HG02840 (cell line): Measurements from ENCODE around the gene RPS21.
"Not testable (repeated sequence)": the region's sequence is repeated elsewhere in the genome, so short reads cannot be mapped to it uniquely, and the experiment has no call there.

Experiments
- ATAC-seq: cut with Tn5 transposase; IDR thresholded peaks from one replicate; pipeline ENCODE4 v1.9.1; 2021; ENCODE audit warnings: mild to moderate bottlenecking, moderate library complexity, moderate number of reproducible peaks; ENCODE audit not compliant: unreplicated experiment, low FRiP score

Gene RPS21

DNA sequence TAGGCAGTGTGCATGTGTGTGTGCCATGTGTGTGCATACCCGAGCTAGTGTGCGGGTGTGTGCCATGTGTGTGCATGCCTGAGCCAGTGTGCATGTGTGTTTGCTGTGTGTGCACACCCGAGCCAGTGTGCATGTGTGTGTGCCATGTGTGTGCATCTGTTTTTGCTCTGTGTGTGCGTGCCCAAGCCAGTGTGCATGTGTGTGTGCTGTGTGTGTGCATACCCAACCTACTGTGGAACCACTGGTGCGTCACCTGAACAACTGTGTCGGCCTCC lies 34.8 kb downstream of the RPS21 start:
- ATAC-seq = no peak

DNA sequence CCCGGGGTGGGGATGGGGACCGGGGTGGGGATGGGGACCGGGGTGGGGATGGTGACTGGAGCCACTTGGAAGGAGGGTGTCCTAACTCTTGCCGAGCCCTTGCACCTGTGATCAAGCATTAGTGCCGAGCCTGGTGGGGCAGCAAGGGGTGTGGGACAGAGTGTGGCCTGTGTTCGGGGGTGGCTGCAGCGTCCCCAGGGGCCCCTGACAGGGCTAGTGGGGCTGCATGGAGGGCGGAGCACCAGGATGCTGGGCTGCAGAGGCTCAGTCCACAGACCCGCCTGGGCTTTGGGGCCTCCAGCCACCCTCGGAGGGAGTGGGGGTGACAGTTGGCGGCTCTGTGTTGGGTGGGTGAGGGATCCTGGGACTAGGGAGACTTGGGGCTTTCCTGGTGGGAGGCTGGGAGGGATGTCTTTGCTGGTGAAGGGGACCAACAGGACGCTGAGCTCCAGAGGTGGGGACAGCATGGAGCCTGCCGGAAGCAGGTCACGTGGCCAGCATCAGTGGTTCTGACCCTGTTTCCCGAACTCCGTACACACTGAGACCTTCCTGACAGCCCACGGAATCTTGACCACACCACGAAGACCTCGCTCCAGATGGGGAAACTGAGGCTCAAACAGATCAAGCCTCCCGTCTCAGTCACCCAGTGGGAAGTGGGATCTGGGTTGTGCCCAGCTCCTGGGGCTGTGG lies 35.9 kb downstream of the RPS21 start:
- ATAC-seq = no peak

DNA sequence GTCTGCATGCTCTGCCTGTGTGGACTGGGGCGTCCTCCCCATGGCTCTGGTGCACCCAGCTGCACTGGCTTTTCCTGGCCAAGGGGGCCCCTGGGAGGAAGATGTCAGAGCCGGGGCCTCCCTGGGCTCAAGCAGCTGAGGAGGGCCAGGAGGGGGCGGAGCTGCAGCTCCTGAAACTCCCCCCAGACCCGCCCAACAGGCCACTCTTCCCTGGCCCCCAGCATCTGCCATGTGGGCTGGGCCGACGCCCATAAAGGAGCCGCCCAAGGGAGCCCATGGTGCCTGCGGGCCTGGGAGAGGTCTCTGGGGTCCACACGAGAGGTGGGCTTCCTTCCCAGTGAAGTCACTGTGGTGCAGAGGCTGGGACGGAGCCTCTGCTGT lies 36.4 kb downstream of the RPS21 start:
- no peak for ATAC-seq

DNA sequence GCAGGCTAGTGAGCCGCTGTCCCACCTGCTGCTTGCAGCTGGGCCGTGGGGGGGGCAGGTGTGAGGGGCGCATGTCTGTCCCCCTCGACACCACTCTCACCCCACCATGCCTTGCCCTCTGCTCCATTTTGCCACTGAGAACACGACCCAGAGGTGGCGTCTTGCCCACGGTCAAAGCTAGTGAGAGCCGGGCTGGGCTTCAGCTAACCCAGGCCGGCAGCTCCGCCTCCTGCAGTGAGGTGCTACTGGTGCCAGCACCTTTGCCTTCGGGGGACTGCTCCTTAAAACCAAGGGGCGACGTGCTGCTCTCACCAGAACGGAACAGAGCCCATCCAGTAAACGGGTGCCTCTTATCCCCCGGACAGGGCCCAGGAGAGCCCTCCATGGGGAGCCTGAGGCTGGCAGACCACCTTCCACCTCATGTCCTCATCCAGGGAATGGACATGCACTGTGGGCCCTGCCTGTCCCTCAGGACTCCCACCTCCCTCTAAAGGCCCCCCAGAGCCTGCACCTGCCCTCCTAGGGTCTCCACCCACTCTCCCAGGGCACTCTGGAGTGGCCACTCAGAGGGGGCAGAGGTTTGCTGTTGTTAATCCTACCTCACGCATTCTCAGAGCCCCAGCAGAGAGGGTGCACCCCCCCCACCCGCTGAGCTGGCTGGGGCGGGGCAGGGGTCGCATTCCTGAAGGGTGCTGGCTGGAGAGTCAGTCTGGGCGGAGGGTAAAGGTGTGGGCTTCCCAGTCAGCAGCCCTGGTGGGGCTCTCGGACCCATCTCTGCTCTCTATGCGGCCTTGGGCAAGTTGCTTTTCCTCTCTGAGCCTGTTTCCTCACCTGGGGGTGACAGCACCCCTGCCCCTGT lies 37.6 kb downstream of the RPS21 start:
- no peak for ATAC-seq

DNA sequence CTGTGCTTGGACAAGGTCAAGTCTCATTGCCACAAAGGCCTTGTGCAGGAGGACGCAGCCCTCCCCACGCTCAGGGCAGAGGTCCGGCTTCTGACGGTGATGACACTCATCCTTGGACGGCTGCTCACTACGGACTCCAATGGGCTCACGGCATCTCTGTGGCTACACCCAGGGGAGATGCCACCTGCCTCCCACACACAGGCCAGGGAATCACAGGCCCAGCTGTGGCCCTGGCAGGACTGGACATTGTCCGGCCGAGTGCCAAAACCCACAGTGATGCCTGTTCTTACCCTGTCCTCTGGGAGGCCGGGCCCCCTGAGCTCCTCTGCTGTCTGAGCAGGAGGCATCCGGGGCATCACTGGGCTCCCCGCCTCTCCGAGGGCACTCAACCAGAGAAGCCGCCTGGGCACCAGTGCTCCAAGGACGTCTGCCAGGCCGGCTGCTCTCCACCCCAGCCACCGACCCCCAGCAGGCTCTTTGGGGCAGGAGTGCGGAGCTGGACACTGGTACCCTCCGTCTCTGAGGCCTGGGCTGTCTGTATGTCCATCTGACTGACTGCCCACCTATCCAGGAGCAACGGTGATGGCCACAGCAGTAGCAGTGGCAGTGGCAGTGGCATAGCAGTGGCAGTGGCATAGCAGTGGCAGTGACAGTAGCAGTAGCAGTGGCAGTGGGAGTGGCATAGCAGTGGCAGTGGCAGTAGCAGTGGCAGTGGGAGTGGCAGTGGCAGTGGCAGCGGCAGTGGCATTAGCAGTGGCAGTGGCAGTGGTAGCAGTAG lies 38.6 kb downstream of the RPS21 start:
- no peak for ATAC-seq

DNA sequence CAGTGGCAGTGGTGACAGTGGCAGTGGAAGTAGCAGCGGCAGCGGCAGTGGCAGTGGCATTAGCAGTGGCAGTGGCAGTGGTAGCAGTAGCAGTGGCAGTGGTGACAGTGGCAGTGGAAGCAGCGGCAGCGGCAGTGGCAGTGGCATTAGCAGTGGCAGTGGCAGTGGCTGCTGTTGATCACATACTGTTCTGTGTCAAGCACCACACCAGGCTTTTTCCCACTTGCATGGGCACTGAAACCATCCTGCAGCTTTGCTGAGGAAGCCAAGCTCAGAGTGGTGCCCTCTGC lies 39.1 kb downstream of the RPS21 start:
- not testable (repeated sequence) for ATAC-seq

DNA sequence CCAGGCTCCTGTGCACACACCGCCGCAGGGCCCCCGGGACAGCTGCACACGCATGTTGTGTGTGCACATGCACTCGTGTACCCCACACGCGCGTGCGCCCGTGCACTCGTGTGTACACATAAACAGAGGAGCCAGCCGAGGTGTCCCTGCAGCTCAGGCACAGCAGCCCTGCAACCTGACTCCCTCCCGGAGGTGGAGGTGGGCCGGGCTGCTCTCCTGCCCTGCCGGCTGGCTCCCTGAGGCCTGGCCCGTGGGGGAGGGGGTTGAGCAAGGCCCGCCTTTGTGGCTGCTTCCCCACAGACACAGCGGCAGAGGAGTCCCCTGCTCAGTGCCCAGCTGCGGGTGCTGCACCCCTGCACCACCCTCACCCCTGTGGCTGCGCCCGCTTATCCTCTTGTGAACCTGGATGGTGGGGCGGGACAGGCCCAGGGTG lies 39.8 kb downstream of the RPS21 start:
- ATAC-seq = no peak

DNA sequence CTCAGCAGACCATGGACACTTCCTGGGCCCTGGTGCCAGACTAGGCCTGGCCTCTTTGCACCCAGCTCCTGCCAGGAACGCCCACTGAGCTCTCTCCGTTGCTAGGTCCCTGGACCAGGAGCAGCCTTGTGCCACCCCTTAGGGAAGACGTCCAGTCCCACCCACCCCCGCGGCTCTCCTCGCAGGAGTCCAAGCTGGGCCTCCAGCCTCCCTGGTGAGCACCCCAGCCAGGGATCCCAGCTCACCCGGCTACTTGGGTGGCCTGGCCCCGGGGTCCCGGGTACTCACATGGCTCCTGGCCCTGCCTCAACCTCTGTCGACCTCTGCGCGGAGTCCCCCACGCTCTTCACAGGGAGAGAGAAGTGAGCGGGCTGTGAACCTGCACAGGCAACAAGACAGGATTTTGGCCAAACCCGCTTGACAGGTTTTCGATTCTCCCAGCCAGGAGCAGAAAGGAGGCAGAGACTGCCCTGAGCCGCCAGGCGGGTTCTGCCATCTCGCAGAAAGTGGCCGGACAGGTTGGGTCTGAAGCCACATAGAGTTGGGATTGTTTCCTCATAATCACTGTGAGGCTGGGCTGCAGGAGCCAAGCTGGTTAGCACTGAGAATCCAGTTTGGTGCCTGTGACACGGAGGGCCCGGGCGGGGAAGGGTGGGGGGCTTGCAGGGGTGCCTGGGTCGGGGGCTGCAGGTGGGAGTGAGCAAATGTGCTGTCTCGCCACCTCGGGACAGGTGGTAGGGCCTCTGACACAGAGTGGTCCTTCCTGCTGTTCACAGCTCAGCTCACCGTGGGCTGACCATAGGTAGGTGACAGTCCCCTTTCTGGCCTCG lies 40.5 kb downstream of the RPS21 start, which contains the start of gene RBBP8NL:
TSS of gene RBBP8NL (minus strand) at position 368 of the 830 bp plus-strand sequence. CDS start 7,892 bp downstream, outside the sequence.
- no peak for ATAC-seq

DNA sequence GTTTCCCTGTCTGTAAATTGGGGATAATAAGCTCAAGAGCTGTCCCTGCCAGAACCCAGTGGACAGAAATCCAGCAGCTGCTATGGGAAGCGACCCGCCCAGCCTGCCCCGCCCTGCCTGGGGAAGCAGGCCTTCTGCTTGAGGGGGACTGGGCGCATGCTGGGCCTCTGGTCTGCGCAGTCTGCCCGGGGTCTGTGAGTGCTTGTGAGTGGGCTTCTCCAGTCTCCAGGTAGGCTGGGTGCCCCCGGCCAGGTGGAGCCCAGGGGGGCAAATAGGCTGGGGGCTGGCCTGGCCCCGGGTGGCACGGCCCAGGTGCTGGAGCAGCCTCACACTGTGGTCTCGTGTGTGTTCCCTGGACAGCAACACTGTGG lies 41.1 kb downstream of the RPS21 start:
- ATAC-seq = no peak

DNA sequence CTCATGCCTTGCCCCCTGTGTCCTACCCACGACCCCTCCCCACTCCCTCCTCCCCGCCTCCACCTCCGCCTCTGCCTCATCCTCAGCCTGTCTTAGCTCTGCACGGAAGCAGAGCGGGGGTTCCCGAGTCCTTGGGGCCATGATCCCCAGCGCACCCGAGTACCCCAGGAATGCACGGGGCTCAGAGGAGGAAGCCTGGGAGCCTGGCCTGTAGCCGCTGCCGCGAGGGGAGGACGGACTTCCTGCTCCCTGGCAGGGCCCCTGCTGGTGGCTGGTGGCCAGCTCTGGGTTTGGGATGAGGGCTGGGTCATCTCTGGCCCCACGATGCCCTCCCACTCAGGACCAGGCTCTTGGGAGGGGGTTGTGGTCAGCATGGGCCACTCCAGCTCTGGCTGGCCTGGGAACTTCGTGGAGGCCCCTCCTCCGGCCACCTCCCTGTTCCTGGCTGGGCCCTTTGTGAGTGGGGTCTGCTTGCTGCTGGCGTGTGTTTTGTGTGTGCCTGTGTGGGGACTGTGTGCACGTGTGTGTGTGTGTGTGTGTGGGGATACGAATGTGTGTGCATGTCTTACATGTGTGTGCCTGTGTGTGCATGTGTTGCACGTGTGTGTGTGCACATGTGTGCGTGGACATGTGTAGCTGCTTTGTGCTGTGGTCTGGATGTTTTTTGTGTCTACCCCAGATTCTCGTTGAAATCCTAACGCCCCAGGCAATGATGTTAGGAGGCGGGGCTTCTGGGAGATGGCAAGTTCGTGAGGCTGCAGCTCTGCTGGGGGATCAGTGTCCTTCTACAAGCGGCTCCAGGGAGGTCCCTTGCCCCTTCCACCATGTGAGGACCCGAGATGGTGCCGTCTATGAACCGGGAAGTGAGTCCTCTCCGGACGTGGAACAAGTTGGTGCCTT lies 41.7 kb downstream of the RPS21 start:
- ATAC-seq = no peak

DNA sequence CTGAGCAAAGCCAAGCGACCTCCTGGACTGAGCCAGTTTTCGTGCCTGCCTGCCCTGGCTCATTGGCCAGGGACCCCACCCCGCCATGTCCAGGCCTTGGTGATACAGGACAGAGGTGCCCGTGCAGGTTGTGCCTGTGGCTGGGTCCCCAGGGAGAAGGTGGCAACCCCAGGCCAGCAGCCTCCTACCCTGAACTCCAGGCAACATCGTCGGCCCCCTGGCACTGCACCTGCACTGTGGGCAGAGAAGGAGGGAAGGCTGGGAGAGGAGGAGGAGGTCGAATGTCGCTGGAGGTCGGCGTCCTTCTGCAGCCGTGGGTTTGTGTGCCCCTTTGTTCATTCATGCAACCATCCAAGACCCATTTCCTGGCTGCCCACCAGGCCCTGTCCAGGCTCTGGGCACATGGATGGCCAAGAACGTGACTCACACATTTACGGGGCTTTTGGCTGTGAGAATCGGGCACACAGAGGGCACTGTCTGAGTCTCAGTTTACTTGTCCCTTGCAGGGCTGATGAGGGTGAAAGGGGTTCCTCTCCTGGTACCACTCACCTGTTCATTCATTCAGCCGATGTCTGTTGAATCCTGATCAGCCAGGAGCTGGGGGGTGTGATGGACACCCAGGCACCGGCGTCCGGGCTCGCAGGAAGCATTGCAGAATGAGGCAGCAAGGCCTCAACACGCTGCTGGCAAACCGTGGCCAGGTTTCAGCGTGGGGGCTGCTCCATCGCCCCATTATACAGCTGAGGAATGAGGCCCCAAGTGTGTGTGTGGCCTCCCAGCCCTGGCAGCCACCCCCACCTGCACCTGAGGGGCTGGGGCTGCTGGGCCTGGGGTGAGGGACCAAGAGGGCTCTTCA lies 42.8 kb downstream of the RPS21 start:
- ATAC-seq = no peak

DNA sequence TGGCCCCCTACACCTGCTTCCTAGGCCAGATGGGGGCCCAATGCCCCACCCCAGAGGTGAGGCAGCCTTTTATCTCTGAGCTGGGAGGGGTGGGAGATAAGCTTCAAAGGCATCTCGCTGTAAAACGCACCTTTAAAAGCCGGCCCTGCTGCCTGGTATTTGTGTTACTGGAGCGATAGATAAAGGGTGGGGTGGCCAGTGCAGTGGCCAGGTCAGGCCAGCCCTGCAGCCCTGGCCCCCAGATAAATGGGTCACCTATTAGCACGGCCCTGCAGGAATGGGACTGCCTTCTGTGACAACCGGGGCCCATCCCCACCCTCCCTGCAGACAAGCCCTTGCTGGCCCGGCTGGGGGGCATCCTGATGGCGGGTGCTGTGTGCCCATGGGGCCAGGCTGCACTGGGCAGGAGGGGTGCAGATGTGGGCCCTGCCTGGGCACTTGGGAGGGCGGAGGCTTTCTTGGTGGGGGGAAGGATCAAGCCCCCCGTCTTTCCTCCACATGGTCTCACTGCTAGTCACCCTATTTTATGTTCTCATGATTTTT lies 43.5 kb downstream of the RPS21 start:
- ATAC-seq = no peak

DNA sequence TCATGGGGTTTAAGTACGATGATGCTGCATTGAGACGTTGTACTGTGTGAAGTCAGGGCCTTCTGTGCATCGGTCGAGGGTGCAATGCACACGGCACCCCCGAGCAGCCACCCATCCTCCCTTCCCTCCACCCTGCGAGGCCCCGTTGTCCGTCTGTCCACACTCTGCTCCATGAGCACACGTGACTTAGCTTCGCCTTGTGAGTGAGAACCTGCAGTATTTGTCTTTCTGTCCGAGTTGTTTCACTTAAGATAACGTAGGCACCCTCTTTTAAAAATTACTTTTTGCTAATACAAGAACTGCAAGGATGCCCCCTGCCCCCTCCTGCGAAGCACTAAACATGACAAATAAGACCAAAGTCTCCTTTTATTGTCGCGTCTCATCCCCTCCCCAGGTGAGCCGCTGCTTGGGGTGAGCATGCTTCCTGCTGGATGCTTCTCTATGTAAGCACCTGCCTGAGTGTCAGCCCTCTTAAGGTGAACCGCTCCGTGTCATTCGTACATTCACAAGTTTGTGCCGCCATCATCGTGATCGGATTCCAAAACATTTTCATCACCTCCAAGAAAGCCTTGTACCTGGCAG lies 44.1 kb downstream of the RPS21 start:
- ATAC-seq = no peak

DNA sequence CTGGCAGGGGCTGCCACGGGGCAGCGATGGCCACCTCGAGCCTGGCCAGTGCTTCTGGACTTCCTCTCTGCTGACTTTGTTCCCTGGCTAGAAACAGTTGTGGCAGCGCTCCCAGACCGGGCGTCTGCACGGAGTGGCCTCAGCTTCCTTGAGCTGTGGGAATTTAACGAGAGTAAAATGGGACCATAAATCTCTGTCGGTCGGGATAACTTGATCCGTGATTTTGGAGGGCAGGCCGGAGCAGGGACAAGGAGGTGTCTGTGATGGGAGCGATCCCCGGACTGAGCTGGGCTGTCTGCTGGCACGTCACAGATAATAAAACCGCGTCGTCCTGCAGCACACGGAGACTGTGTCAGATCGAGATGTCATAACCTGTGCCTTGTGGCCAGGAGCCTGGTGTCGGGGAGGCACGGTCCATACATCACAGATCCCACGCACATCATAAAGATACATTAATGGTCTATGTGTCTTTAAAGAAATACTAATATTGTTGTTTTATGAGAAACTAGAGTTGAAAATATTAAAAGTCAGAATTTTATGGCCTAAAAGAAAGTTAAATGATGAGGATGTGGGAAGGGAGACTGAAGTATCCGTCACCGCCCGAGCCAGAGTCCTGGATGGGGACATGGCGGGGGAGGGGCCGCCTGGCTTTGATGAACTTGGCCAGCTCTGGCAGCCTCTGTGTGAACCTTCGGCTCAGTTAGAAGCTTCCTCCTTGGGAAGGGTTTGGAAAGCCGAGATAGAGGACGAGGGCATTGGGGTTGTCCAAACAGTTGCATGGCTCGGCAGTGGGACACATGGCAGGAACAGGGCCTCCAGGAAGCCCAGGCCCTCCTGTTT lies 47.0 kb downstream of the RPS21 start:
- ATAC-seq = no peak

DNA sequence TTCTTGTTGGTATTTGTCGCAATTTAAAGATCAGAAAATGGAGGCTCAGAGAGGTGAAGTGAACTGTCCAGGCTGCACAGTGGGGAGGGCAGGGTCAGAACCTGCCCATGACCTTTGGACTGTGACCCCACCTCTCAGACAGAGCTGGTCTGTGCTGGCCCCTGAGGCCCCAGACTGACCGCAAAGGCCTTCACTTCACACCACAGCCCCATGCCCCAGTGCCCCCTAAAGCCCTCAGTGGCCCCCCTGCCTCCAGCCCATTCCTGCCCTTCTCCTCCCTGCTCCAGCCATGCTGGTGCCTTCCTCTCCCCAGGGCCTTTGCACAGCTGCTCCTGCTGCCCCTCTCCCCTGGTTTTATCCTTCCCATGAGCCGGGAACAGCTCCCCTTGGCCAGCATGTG lies 49.8 kb downstream of the RPS21 start:
- ATAC-seq = no peak

DNA sequence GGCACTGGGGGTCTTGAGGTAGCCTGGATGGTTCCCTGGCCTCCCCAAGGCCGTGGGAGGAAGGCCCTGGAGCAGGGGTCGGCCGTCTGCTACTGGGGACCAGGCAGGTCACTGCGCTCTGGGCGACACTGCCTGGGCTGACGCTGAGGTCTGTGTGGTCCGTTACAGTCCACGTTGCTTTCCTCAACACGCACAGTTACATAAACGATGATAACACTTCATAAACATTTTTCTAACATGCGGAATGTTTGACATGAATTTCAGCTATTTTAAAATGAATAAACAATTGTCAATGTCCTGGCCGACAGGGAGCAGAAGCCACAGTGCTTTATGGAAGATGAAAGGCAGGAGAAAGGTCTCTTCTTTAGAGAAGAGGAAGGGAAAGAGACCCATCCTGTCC lies 50.6 kb downstream of the RPS21 start:
- no peak for ATAC-seq

DNA sequence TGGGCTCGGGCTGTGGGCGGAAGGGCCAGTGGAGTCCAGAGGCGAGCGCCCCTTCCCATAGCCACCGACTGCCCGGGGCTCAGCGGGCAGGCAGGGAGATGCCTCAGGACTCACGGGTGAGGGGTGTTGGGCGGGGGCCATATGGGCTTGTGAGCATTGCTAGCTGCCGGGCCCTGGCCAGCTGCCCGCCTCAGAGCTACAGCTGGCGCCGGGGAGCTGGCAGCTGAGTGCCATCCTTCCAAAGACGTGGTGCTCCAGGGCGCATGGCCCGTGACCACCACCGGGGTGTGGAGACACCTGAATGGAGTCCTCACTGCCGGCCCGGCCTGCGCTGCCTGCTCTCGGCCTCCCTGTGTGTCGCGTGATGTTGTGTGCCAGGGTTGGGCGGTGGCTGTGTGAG lies 51.0 kb downstream of the RPS21 start:
- ATAC-seq = no peak
